Hepatocyte (in vitro differentiated cells): ENCODE results near the gene SIX4. TPM values are rescaled to one million over a fixed set of nuclear protein-coding genes. Genes with fewer than 3 reads are reported as not detected.

Source experiments
- DNase-seq: peaks from one replicate; pipeline ENCODE4 v3.0.0-alpha.2; 2016; ENCODE audit warnings: low spot score
- H2AFZ ChIP-seq: fragments of 200-600 bp; sonication (generic); 2 replicates; pipeline ENCODE4 v1.6.0; 2016; ENCODE audit warnings: antibody characterized with exemption, mild to moderate bottlenecking
- H3K27ac ChIP-seq: fragments of 200-600 bp; sonication (generic); 2 replicates; pipeline ENCODE4 v1.5.1; 2016; ENCODE audit warnings: mild to moderate bottlenecking
- H3K27me3 ChIP-seq: fragments of 200-600 bp; sonication (generic); 2 replicates; pipeline ENCODE4 v1.6.1; 2016
- H3K36me3 ChIP-seq: fragments of 200-600 bp; sonication (generic); replicated peaks from 2 replicates; pipeline ENCODE4 v1.5.1; 2016; ENCODE audit warnings: low read depth; ENCODE audit not compliant: insufficient read depth
- H3K4me1 ChIP-seq: fragments of 200-600 bp; sonication (generic); 2 replicates; pipeline ENCODE4 v1.5.1; 2016; ENCODE audit warnings: mild to moderate bottlenecking, moderate library complexity; ENCODE audit not compliant: insufficient read depth
- H3K4me2 ChIP-seq: fragments of 200-600 bp; sonication (generic); 2 replicates; pipeline ENCODE4 v1.6.0; 2016
- H3K4me3 ChIP-seq: fragments of 200-600 bp; sonication (generic); 2 replicates; pipeline ENCODE4 v1.5.1; 2016; ENCODE audit warnings: mild to moderate bottlenecking
- H3K79me2 ChIP-seq: fragments of 200-600 bp; sonication (generic); 2 replicates; pipeline ENCODE4 v1.6.0; 2017; ENCODE audit warnings: mild to moderate bottlenecking
- H3K9me2 ChIP-seq: fragments of 200-600 bp; sonication (generic); replicated peaks from 2 replicates; pipeline ENCODE4 v1.6.0; 2017; ENCODE audit warnings: mild to moderate bottlenecking; ENCODE audit not compliant: insufficient read depth
- H3K9me3 ChIP-seq: fragments of 200-600 bp; sonication (generic); 2 replicates; pipeline ENCODE4 v1.5.1; 2016; ENCODE audit warnings: low read depth, mild to moderate bottlenecking
- H4K20me1 ChIP-seq: fragments of 200-600 bp; sonication (generic); 2 replicates; pipeline ENCODE4 v1.6.0; 2016; ENCODE audit warnings: mild to moderate bottlenecking; ENCODE audit not compliant: insufficient read depth, poor library complexity, severe bottlenecking
- EZH2 ChIP-seq: fragments of 200-600 bp; sonication (generic); IDR thresholded peaks from 2 replicates; pipeline ENCODE4 v1.6.1; 2016; ENCODE audit warnings: antibody characterized with exemption, mild to moderate bottlenecking, borderline replicate concordance
- EZH2phosphoT487 ChIP-seq: fragments of 200-600 bp; sonication (generic); IDR thresholded peaks from one replicate; pipeline ENCODE4 v1.6.1; 2018; ENCODE audit warnings: antibody characterized with exemption, mild to moderate bottlenecking, low read depth, moderate library complexity; ENCODE audit not compliant: unreplicated experiment, severe bottlenecking
- WGBS: methylation state at CpG from one replicate; pipeline ENCODE4 v1.1.6; 2016; ENCODE audit warnings: low lambda C conversion rate; ENCODE audit errors: missing lambda C conversion rate; 5-methylcytosine and 5-hydroxymethylcytosine counted together
- polyA plus RNA-seq: library from polyadenylated mRNA; unstranded; fragments of >200 nt; fragmentation: Nextera tagmentation; extraction: Ambion mirVana; gene quantifications from 2 replicates; pipeline ENCODE4 v1.2.1, GENCODE V29; 2016
- total RNA-seq: library from RNA; depleted of rRNA; stranded (reverse); fragments of >200 nt; gene quantifications from 2 replicates; pipeline ENCODE4 v1.2.3, GENCODE V29; 2014
- TF ChIP-seq, protein P1 (sequence below): fragments of 200-600 bp; sonication (generic); IDR thresholded peaks from 2 replicates; pipeline ENCODE4 v1.5.1; 2016; ENCODE audit warnings: antibody characterized with exemption, mild to moderate bottlenecking; ENCODE audit not compliant: poor library complexity

Gene SIX4
- total and polyA plus RNA-seq, 2 experiments from 2014 or later: 1.1 to 7.0 TPM

DNA sequence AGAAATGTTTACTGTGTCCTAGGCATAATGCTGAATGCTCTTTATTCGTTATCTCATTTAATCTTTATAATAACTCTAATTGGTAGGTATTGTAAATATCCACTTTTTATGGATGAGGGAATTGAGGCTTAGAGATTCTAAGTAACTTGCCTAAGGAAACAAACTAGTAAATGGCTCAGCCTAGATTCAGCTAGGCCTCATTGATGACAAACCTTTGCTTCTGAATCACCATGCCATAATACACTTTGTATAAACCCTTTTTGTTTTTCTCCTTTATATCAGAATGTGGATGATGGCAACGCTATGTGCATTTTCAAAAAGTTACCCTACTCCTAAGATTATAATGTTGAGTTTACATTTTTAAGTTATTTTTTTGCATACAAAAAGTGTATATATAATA, 44.5 kb upstream of the SIX4 start:
- 83% methylated on average over 2 of the region's 2 CpGs for WGBS
- H3K4me1 ChIP-seq: no peaks in the 10 kb centered on the region
- H3K4me2 ChIP-seq: no peak overlapping the region
- H3K27me3 ChIP-seq: no peaks in the 10 kb centered on the region
- no peaks in the 10 kb centered on the region for H3K36me3 ChIP-seq
- H3K4me3 ChIP-seq: no peak overlapping the region
- H3K9me2 ChIP-seq: no peaks in the 10 kb centered on the region
- H4K20me1 ChIP-seq: no peaks in the 10 kb centered on the region
- H2AFZ ChIP-seq: no peak overlapping the region
- TF ChIP-seq EZH2phosphoT487: no peak
- TF ChIP-seq EZH2: no peak
- TF ChIP-seq, protein P1, sequence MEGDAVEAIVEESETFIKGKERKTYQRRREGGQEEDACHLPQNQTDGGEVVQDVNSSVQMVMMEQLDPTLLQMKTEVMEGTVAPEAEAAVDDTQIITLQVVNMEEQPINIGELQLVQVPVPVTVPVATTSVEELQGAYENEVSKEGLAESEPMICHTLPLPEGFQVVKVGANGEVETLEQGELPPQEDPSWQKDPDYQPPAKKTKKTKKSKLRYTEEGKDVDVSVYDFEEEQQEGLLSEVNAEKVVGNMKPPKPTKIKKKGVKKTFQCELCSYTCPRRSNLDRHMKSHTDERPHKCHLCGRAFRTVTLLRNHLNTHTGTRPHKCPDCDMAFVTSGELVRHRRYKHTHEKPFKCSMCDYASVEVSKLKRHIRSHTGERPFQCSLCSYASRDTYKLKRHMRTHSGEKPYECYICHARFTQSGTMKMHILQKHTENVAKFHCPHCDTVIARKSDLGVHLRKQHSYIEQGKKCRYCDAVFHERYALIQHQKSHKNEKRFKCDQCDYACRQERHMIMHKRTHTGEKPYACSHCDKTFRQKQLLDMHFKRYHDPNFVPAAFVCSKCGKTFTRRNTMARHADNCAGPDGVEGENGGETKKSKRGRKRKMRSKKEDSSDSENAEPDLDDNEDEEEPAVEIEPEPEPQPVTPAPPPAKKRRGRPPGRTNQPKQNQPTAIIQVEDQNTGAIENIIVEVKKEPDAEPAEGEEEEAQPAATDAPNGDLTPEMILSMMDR: no peak
- H3K9me3 ChIP-seq: no peaks in the 10 kb centered on the region
- peaks cover 79% of the 10 kb centered on the region for H3K79me2 ChIP-seq
- no peak for DNase-seq
- H3K27ac ChIP-seq: no peak overlapping the region

DNA sequence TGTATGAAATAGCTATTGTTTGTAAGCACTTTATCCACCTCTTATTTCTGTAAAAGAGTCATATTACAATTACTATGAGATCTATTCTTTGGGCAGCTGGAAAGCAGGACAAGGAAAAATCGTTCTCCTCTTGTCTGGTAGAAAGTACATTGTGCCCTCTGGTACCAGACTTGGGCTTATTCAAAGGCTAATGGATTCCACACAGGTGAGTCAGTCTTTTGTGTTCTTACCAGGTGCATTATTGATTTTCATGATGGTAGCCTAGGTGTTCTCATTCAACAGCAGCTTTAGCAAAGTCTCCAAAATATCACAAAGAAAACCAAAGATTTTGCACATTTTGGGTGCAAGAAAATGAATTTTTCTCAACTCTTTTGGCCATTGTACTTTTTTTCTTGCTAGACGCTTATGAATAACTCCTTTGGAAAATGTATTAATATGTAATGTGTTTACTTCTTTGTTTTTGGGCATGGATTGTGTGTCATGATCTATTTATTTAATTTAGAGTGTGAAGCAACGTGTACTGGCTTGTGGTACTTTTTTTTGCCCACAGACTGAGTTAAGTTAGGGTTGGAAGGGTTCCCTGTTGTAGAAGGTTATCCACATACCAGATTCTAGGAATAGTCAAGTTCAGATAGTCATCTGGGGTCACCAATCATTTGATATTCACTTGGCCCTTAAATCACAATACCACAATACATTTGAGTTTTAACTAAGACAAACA, 36.7 kb upstream of the SIX4 start:
- Histone ChIP-seq H3K9me3 (no peaks in the 10 kb centered on the region), H3K4me3 (no peak overlapping the region), H3K4me1 (peaks cover 16% of the 10 kb centered on the region), H3K27ac (peak overlapping the region; percentile 5), H3K4me2 (peak overlapping the region; percentile 32), H3K9me2 (no peaks in the 10 kb centered on the region), H2AFZ (no peak overlapping the region), H4K20me1 (peaks cover 5% of the 10 kb centered on the region), H3K36me3 (no peaks in the 10 kb centered on the region), H3K79me2 (peaks cover 72% of the 10 kb centered on the region), H3K27me3 (no peaks in the 10 kb centered on the region)
- 65% methylated on average over 3 of the region's 3 CpGs for WGBS
- DNase-seq: peak; percentile 14
- no peak for TF ChIP-seq EZH2phosphoT487
- TF ChIP-seq, protein P1: no peak
- no peak for TF ChIP-seq EZH2

DNA sequence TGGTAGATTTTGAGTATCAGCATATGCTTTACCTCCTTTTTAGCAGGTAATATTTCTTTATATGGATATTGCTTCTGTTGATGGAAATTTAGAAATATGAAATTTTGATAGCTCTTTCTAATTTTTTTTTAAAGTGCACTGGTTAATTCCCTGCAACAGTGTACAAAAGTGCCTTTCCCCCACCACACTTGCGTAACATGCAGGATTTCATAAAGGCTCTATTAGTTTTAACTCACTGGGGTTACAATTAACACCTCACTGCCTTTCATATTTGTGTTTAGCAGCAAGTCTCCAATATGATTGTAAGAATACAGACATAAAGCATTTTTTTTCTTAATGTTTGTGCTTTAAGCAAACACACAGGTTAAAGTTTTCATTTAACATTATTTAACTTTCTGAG, 36.1 kb upstream of the SIX4 start:
- H3K79me2 ChIP-seq: peaks cover 71% of the 10 kb centered on the region
- no peaks in the 10 kb centered on the region for H3K9me2 ChIP-seq
- DNase-seq: no peak
- WGBS: 96% methylated on average over 1 of the region's 1 CpG
- H3K9me3 ChIP-seq: no peaks in the 10 kb centered on the region
- no peaks in the 10 kb centered on the region for H3K27me3 ChIP-seq
- H4K20me1 ChIP-seq: peaks cover 5% of the 10 kb centered on the region
- TF ChIP-seq, protein P1: no peak
- TF ChIP-seq EZH2: no peak
- TF ChIP-seq EZH2phosphoT487: no peak
- no peaks in the 10 kb centered on the region for H3K36me3 ChIP-seq
- peak overlapping the region; percentile 5 for H3K27ac ChIP-seq
- no peak overlapping the region for H3K4me3 ChIP-seq
- peak overlapping the region; percentile 32 for H3K4me2 ChIP-seq
- H2AFZ ChIP-seq: no peak overlapping the region
- peaks cover 16% of the 10 kb centered on the region for H3K4me1 ChIP-seq
